ENCODE results near the gene SH2D3C.

Gene SH2D3C

GRCh38 chr9:127751269-127752054 is 27.0 kb downstream of the SH2D3C start:
- no peak for TF ChIP-seq CTCF (IDR thresholded peaks at IDR 0.05)
- intact Hi-C loops (cut with DNase I; ENCODE audit: low total_unique reads), result no loop called here
- peaks cover 0 to 15% (median 9%) of the 10 kb centered on the region in 4 donors for H3K4me1 ChIP-seq
- peaks cover 0 to 53% of the 10 kb centered on the region in 2 donors for H3K27me3 ChIP-seq
- no peak overlapping the region for H3K4me3 ChIP-seq
- no peak for DNase-seq
- H3K9me3 ChIP-seq, result no peaks in the 10 kb centered on the region
- peaks cover 0 to 11% (median 9%) of the 10 kb centered on the region in 3 donors for H3K36me3 ChIP-seq
- H3K27ac ChIP-seq, result no peak overlapping the region

DNA sequence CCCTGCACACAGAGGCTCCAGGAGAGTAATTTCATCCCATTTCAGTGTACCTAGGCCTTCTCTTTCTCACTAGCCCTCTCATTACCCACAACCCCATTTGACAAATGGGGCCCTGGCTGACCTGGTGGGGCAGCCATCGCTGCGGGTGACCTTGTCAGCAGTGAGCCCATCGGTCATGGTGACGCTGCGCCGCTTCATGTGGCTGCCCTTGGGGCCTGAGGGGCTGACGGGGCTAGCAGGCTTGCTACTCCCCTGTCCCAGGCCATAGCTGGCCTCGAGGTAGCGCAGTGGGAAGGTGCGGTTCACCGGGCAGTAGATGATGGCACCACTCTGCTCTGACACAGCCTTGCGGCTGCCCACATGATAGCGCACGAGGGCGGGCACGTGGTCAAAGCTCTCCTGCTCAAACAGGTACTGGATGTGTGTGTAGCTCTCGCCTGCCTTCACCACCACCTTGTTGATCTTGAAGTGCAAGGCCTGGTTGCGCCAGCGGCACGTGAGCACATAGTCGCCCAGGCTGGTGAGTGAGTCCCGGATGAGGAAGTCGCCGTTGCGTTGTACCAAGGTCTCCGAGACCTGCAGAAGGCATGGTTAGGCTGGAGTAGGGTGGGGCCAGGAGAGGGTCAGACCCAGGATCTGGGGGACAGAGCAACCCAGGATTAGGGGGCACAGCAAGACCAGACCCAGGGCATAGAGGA is 29.2 kb downstream of the SH2D3C start:
- no peak for TF ChIP-seq CTCF (IDR thresholded peaks at IDR 0.05)
- DNase-seq, result no peak
- peaks cover 0 to 16% (median 11%) of the 10 kb centered on the region in 3 donors for H3K36me3 ChIP-seq

DNA sequence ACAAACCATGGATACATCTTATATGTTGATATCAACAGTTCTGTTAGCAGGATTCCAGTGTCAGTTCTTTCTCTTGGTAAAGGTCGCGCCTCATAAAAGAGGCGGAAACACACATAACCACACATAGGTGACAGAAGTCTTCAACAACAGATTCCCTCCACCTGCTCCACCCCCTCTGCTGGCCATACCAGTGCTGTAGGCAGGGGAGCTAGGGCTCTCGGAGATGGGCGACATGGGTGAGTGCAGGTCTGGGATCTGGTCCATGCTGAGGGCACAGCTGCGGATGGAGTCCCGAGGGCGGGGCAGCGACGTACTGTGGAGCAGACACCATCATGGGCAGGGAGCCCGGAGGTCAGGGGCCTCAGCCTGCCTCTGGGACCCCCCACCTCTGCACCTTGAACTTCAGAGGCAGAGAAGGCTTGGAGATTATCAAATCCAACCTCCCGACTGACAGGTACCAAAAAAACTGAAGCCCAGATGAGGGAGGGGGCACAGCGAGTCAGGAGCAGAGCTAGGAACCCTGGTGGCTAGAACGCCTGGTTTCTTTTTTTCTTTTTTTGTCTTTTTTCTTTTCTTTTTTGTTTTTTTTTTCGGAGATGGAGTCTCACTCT is 31.4 kb downstream of the SH2D3C start:
- no peak for DNase-seq
- H3K27ac ChIP-seq, result no peak overlapping the region
- peaks cover 0 to 27% of the 10 kb centered on the region in 2 donors for H3K27me3 ChIP-seq
- TF ChIP-seq CTCF (IDR thresholded peaks at IDR 0.05), result no peak
- peaks cover 0 to 16% (median 11%) of the 10 kb centered on the region in 3 donors for H3K36me3 ChIP-seq
- no peaks in the 10 kb centered on the region for H3K9me3 ChIP-seq
- H3K4me1 ChIP-seq, result no peaks in the 10 kb centered on the region
- intact Hi-C loops (cut with DNase I; ENCODE audit: low total_unique reads), result no loop called here
- H3K4me3 ChIP-seq, result no peak overlapping the region

More for the DNA sequence above, 29.2 kb downstream of the SH2D3C start:
- H3K4me3 ChIP-seq, result no peak overlapping the region
- H3K27ac ChIP-seq, result no peak overlapping the region
- intact Hi-C loops (cut with DNase I; ENCODE audit: low total_unique reads), result no loop called here
- peaks cover 0 to 3% (median 1%) of the 10 kb centered on the region in 4 donors for H3K4me1 ChIP-seq
- H3K27me3 ChIP-seq, result peaks cover 0 to 40% of the 10 kb centered on the region in 2 donors
- H3K9me3 ChIP-seq, result no peaks in the 10 kb centered on the region

- Histone ChIP-seq H3K27ac (no peak overlapping the region), H3K9me3 (no peaks in the 10 kb centered on the region), H3K36me3 (peaks cover 0 to 16% (median 10%) of the 10 kb centered on the region in 3 donors), H3K27me3 (peaks cover 0 to 14% of the 10 kb centered on the region in 2 donors), H3K4me3 (no peak overlapping the region), H3K4me1 (no peaks in the 10 kb centered on the region)
- intact Hi-C loops (cut with DNase I; ENCODE audit: low total_unique reads), result no loop called here
- no peak for DNase-seq
- no peak for TF ChIP-seq CTCF (IDR thresholded peaks at IDR 0.05)
Observed at GRCh38 chr9:127744398-127745110, 33.9 kb downstream of the SH2D3C start.

DNA sequence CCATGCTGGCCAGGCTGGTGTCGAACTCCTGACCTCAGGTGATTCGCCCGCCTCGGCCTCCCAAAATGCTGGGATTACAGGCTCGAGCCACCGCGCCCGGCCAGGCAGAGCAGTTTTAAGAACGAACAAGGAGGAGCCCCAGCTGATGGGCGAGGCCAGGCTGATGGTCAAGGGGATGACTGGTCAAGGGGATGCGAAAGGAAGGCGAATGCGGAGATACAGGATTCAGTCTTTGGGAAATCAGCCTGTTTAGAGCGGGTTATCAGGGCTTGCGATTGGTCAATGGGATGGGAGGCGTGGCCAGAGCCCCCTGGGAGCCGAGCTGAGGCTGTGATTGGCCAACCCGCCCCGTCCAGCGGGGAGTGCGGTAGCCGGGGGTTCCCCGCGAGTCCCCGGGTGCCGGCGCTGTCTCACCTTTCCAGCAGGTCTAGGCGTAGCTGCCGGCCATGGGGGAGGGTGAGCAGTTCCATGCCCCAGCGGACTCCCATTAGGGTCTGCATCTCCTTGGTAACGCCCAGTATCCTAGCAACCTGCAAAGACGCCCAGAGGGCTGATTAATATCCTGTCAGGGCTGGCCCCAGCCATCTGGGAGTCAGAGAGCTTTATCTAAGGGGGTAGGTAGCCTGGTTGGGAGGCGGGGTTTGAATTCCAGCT is 35.9 kb downstream of the SH2D3C start:
- peaks cover 0 to 14% of the 10 kb centered on the region in 2 donors for H3K27me3 ChIP-seq
- intact Hi-C loops (cut with DNase I; ENCODE audit: low total_unique reads), result no loop called here
- no peak overlapping the region for H3K4me3 ChIP-seq
- H3K27ac ChIP-seq, result no peak overlapping the region
- no peak for DNase-seq
- no peaks in the 10 kb centered on the region for H3K9me3 ChIP-seq
- H3K4me1 ChIP-seq, result no peaks in the 10 kb centered on the region
- TF ChIP-seq CTCF (IDR thresholded peaks at IDR 0.05), result no peak
- peaks cover 0 to 7% (median 0%) of the 10 kb centered on the region in 3 donors for H3K36me3 ChIP-seq
